Caco-2 (cell line): ENCODE data around the gene NFKBIL1. TPM values are rescaled to one million over a fixed set of nuclear protein-coding genes. Genes with fewer than 3 reads are reported as not detected.
A peak's percentile ranks its signal among the peaks of the same experiment; 100 is the strongest.

Experiments
- BruUV-seq: library from RNA; stranded (reverse); fragments of 400-500 nt; replicated peaks from 2 replicates; lab custom pipeline; 2021; lab: Mats Ljungman, UMichigan
- CTCF ChIA-PET: fragments of 300-600 bp; sonication (Branson Sonifier 250); formaldehyde crosslinking; loops from one replicate; lab custom pipeline; 2022; ENCODE audit warnings: antibody characterized with exemption; lab: Charles Lee
- POLR2A ChIA-PET: fragments of 300-600 bp; sonication (Branson Sonifier 250); formaldehyde crosslinking; loops from one replicate; lab custom pipeline; 2022; ENCODE audit warnings: antibody characterized with exemption; lab: Charles Lee
- DNase-seq, 2 experiments: peaks; one replicate each; pipeline versions ENCODE4 v3.0.0 to v3.0.0-alpha.2; 2020 to 2022
- H3K27me3 ChIP-seq: replicated peaks from 2 replicates; pipeline ENCODE4 v1.6.0; 2011; ENCODE audit warnings: low read length; ENCODE audit not compliant: control insufficient read depth, insufficient read depth
- H3K36me3 ChIP-seq: 2 replicates; pipeline ENCODE4 v1.5.1; 2011; ENCODE audit warnings: low read length; ENCODE audit not compliant: control insufficient read depth, insufficient read depth
- H3K4me1 ChIP-seq: fragments of 250-450 bp; sonication (Bioruptor Pico); 2 replicates; pipeline ENCODE4 v1.5.1; 2020; ENCODE audit warnings: mild to moderate bottlenecking
- H3K4me3 ChIP-seq: 2 replicates; pipeline ENCODE4 v1.5.1; 2011; ENCODE audit warnings: low read depth, mild to moderate bottlenecking, control low read depth, low read length
- H3K9me3 ChIP-seq: fragments of 250-450 bp; sonication (Bioruptor Pico); 2 replicates; pipeline ENCODE4 v1.5.1; 2020; ENCODE audit warnings: mild to moderate bottlenecking, moderate library complexity
- H3K27ac Mint-ChIP-seq: one replicate; pipeline ENCODE4 v1.8.0; 2022; ENCODE audit warnings: mixed read lengths; ENCODE audit not compliant: unreplicated experiment
- H3K27me3 Mint-ChIP-seq: one replicate; pipeline ENCODE4 v1.8.0; 2022; ENCODE audit warnings: mixed read lengths; ENCODE audit not compliant: insufficient read depth, unreplicated experiment
- H3K36me3 Mint-ChIP-seq: one replicate; pipeline ENCODE4 v1.8.0; 2022; ENCODE audit warnings: mild to moderate bottlenecking, mixed read lengths; ENCODE audit not compliant: insufficient read depth, unreplicated experiment
- H3K4me1 Mint-ChIP-seq: one replicate; pipeline ENCODE4 v1.8.0; 2022; ENCODE audit warnings: low read depth, mixed read lengths; ENCODE audit not compliant: unreplicated experiment
- H3K4me3 Mint-ChIP-seq: one replicate; pipeline ENCODE4 v1.8.0; 2022; ENCODE audit warnings: mild to moderate bottlenecking, moderate library complexity, mixed read lengths; ENCODE audit not compliant: unreplicated experiment
- H3K9me3 Mint-ChIP-seq: one replicate; pipeline ENCODE4 v1.8.0; 2022; ENCODE audit warnings: mixed read lengths; ENCODE audit not compliant: unreplicated experiment
- CTCF ChIP-seq, 2 experiments: fragments of 200-600 bp in 1 of 2; IDR thresholded peaks; 1 replicate in 1 of 2; 2 replicates in 1 of 2; pipeline versions ENCODE4 v1.5.1 to v1.8.0; 2011 to 2022; ENCODE audit warnings: antibody characterized with exemption in 1 of 2, control low read depth in 1 of 2, inconsistent platforms in 1 of 2, low read depth in 1 of 2, low read length in 1 of 2, mild to moderate bottlenecking in 1 of 2, moderate library complexity in 1 of 2; ENCODE audit not compliant: insufficient read depth in 1 of 2, severe bottlenecking in 1 of 2, unreplicated experiment in 1 of 2
- intact Hi-C: fragments of 100-400 bp; cut with micrococcal nuclease; formaldehyde crosslinking; loops from one replicate; pipeline ENCODE4 v1.10.0; 2022; ENCODE audit not compliant: unreplicated experiment
- total RNA-seq: library from RNA; stranded (reverse); gene quantifications from 2 replicates; pipeline ENCODE4 v1.2.3, GENCODE V29; 2022

NFKBIL1 gene
- total RNA-seq, 1 experiment from 2014 or later: 14.7 TPM

GRCh38 chr6:31575335-31575901, 28.0 kb downstream of the NFKBIL1 start, which contains the start of gene TNF:
Gene TNF, plus strand, starts transcription at chr6:31575565. Its CDS starts 177 bp downstream, at chr6:31575742.
- POLR2A ChIA-PET: no interaction called here
- Mint-ChIP-seq H3K36me3 (no peaks in the 10 kb centered on the region), H3K4me3 (no peak within 1 kb of the TSS), H3K9me3 (no peaks in the 10 kb centered on the region), H3K4me1 (peaks cover 15% of the 10 kb centered on the region), H3K27me3 (no peaks in the 10 kb centered on the region), H3K27ac (peak within 1 kb of the TSS; percentile 53)
- no peak within 1 kb of the TSS for H3K4me3 ChIP-seq
- CTCF ChIA-PET: interaction anchor here (0.5 to 1.1 kb wide), 3 partner anchors 24 to 553 kb away, joined by 3 read pairs; partner anchors contain the start of gene NFKBIL1
- H3K27me3 ChIP-seq: no peaks in the 10 kb centered on the region
- no peaks in the 10 kb centered on the region for H3K36me3 ChIP-seq
- DNase-seq: no peak
- H3K9me3 ChIP-seq: no peaks in the 10 kb centered on the region
- BruUV-seq: no TSS peak
- TF ChIP-seq CTCF (IDR thresholded peaks at IDR 0.05; ENCODE audit: insufficient read depth in 1 of 2, low read depth in 1 of 2, low read length in 1 of 2, severe bottlenecking in 1 of 2, unreplicated experiment in 1 of 2): no peak
- intact Hi-C loops: no loop called here
- peaks cover 10% of the 10 kb centered on the region for H3K4me1 ChIP-seq

- Mint-ChIP-seq H3K27me3 (no peaks in the 10 kb centered on the region), H3K4me1 (peaks cover 22% of the 10 kb centered on the region), H3K9me3 (no peaks in the 10 kb centered on the region), H3K36me3 (peaks cover 4% of the 10 kb centered on the region), H3K4me3 (no peak overlapping the region), H3K27ac (no peak overlapping the region)
- Histone ChIP-seq H3K36me3 (no peaks in the 10 kb centered on the region), H3K9me3 (no peaks in the 10 kb centered on the region), H3K27me3 (no peaks in the 10 kb centered on the region), H3K4me3 (no peak overlapping the region), H3K4me1 (peaks cover 14% of the 10 kb centered on the region)
- no peak for TF ChIP-seq CTCF (IDR thresholded peaks at IDR 0.05; ENCODE audit: insufficient read depth in 1 of 2, low read depth in 1 of 2, low read length in 1 of 2, severe bottlenecking in 1 of 2, unreplicated experiment in 1 of 2)
- DNase-seq: no peak
- no TSS peak for BruUV-seq
- CTCF ChIA-PET: interaction anchor here (0.5 to 1.1 kb wide), 4 partner anchors 20 to 28 kb away, joined by 3 to 4 read pairs (median 3); partner anchors contain the start of gene NFKBIL1
- intact Hi-C loops: no loop called here
- POLR2A ChIA-PET: no interaction called here
Observed at GRCh38 chr6:31575952-31576685, 28.7 kb downstream of the NFKBIL1 start.

GRCh38 chr6:31576897-31577578, 29.6 kb downstream of the NFKBIL1 start:
- CTCF ChIA-PET: interaction anchor here (1.1 kb wide), 1 partner anchor 19 kb away, joined by 3 read pairs; no protein-coding TSS in a partner anchor
- Histone ChIP-seq H3K36me3 (no peaks in the 10 kb centered on the region), H3K27me3 (no peaks in the 10 kb centered on the region), H3K4me1 (peaks cover 14% of the 10 kb centered on the region), H3K9me3 (no peaks in the 10 kb centered on the region), H3K4me3 (no peak overlapping the region)
- intact Hi-C loops: no loop called here
- peaks cover 29% of the 10 kb centered on the region for H3K4me1 Mint-ChIP-seq
- H3K27ac Mint-ChIP-seq: no peak overlapping the region
- TF ChIP-seq CTCF (IDR thresholded peaks at IDR 0.05; ENCODE audit: insufficient read depth in 1 of 2, low read depth in 1 of 2, low read length in 1 of 2, severe bottlenecking in 1 of 2, unreplicated experiment in 1 of 2): no peak
- no peak overlapping the region for H3K4me3 Mint-ChIP-seq
- BruUV-seq: no TSS peak
- DNase-seq: no peak
- H3K36me3 Mint-ChIP-seq: peaks cover 5% of the 10 kb centered on the region
- H3K27me3 Mint-ChIP-seq: no peaks in the 10 kb centered on the region
- no peaks in the 10 kb centered on the region for H3K9me3 Mint-ChIP-seq
- POLR2A ChIA-PET: no interaction called here
